Sigmoid colon (tissue), 4 donors: ENCODE results near the gene SORCS2.

Experiments
- POLR2A ChIP-seq, 2 donors: fragments of 450-650 bp; IDR thresholded peaks; one replicate each; pipeline ENCODE4 v1.6.1; 2016; ENCODE audit warnings: antibody characterized with exemption in 2 of 2, mild to moderate bottlenecking in 2 of 2, moderate library complexity in 2 of 2
- POLR2AphosphoS5 ChIP-seq, 4 donors: sonication (generic); formaldehyde crosslinking; IDR thresholded peaks; one replicate each; pipeline ENCODE4 v1.6.1; 2017; ENCODE audit warnings: antibody characterized with exemption in 4 of 4
- TF ChIP-seq, protein P1 (sequence below), 4 experiments: fragments of 450-650 bp in 3 of 4; fragments of 200-600 bp in 1 of 4; IDR thresholded peaks; one replicate each; pipeline ENCODE4 v1.5.1; 2016 to 2019; ENCODE audit warnings: antibody characterized with exemption in 4 of 4, mild to moderate bottlenecking in 3 of 4, moderate library complexity in 2 of 4

DNA sequence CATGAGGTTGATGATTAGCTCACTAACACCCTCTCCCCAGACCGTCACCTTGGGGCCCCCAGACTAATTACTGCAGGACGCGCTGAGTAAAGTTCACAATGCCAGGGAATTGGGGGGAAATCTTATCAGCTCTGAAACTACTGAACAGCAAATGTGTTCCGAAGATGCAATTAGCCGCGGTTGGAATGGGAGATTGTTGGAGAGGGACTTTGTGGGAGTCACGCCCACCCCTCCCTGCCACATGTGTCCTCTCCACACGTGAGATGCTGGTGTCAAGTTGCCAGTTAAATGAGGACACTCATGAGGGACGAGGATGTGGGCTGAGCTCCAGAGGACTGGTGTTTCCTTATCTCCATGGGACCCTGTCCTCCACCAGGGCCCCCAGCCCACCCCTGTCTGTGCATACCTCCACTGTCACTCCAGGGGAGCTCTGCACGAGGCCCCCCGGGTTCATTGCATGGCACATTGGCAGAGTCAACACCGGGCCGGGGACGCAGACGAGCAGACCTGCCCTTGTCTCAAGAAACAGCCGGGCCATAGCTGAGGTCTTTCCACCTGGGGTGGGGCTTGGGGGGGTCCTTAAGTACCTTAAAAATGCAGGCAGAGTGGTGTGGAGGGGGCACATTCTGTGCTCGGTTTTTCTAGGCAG, 417.8 kb downstream of the SORCS2 start:
- TF ChIP-seq, protein P1, sequence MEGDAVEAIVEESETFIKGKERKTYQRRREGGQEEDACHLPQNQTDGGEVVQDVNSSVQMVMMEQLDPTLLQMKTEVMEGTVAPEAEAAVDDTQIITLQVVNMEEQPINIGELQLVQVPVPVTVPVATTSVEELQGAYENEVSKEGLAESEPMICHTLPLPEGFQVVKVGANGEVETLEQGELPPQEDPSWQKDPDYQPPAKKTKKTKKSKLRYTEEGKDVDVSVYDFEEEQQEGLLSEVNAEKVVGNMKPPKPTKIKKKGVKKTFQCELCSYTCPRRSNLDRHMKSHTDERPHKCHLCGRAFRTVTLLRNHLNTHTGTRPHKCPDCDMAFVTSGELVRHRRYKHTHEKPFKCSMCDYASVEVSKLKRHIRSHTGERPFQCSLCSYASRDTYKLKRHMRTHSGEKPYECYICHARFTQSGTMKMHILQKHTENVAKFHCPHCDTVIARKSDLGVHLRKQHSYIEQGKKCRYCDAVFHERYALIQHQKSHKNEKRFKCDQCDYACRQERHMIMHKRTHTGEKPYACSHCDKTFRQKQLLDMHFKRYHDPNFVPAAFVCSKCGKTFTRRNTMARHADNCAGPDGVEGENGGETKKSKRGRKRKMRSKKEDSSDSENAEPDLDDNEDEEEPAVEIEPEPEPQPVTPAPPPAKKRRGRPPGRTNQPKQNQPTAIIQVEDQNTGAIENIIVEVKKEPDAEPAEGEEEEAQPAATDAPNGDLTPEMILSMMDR (IDR thresholded peaks at IDR 0.05), result no peak
- TF ChIP-seq POLR2A (IDR thresholded peaks at IDR 0.05), result no peak
- no peak for TF ChIP-seq POLR2AphosphoS5 (IDR thresholded peaks at IDR 0.05)
